ENCODE results near the gene CPLANE1. TPM values are rescaled to one million over a fixed set of nuclear protein-coding genes. Genes with fewer than 3 reads are reported as not detected.

CPLANE1 gene
- total and polyA plus RNA-seq, 9 of the 15 experiments (the other 6 are each of a cell fraction or from before 2014, with no cell fraction given), result under 0.01 to 0.27 (median 0.08) TPM; not detected in 2

GRCh38 chr5:37064442-37064841, 184.7 kb downstream of the CPLANE1 start:
- H3K4me2 ChIP-seq (ENCODE audit: insufficient read depth, low read length), result no peak overlapping the region
- POLR2A ChIA-PET, result interaction anchor here (0.7 to 0.8 kb wide), 2 partner anchors 106 to 150 kb away, joined by 3 read pairs; no protein-coding TSS in a partner anchor
- H3K9me3 ChIP-seq (replicated peaks; ENCODE audit: control insufficient read depth, insufficient read depth, low read depth, low read length), result no peaks in the 10 kb centered on the region
- WGBS (ENCODE audit: insufficient coverage, low coverage, missing lambda C conversion rate), result 93% methylated on average over 9 of the region's 9 CpGs
- FAIRE-seq (no peak), ATAC-seq (no peak), DNase-seq (ENCODE audit: extremely low read depth in 1 of 4, low spot score in 3 of 4) (no peak)
- TSS peak; percentile 22 for BruUV-seq (replicated peaks)
- no peaks in the 10 kb centered on the region for H4K20me1 ChIP-seq (replicated peaks; ENCODE audit: control insufficient read depth, insufficient read depth, low read length)
- CTCF ChIA-PET (ENCODE audit: low intra/inter-chr PET ratio), result no interaction called here
- no peak overlapping the region for H2AFZ ChIP-seq (ENCODE audit: low read depth, low read length)
- no peaks in the 10 kb centered on the region for H3K27me3 ChIP-seq (ENCODE audit: control insufficient read depth in 2 of 2, insufficient read depth in 2 of 2, low read length in 2 of 2)
- peaks cover 44% of the 10 kb centered on the region; the same call in 2 of the 3 replicates for H3K36me3 ChIP-seq (ENCODE audit: control insufficient read depth, insufficient read depth, low read length)
- no peaks in the 10 kb centered on the region for H3K9me1 ChIP-seq (ENCODE audit: control insufficient read depth, insufficient read depth, low read length)
- no peaks in the 10 kb centered on the region for H3K4me1 ChIP-seq (replicated peaks in 1 of 2; ENCODE audit: control insufficient read depth in 2 of 2, insufficient read depth in 2 of 2, low read length in 2 of 2)
- H3K9ac ChIP-seq (ENCODE audit: insufficient read depth in 1 of 2, low read depth in 2 of 2, low read length in 2 of 2), result no peak overlapping the region
- no peak overlapping the region for H3K27ac ChIP-seq (ENCODE audit: extremely low read depth, low read depth, low read length)
- in situ Hi-C loops (cut with MboI) (no loop called here), intact Hi-C loops (cut with micrococcal nuclease) (no loop called here)
- H3K4me3 ChIP-seq, result no peak overlapping the region
- H3K79me2 ChIP-seq (ENCODE audit: control insufficient read depth, insufficient read depth, low read length), result no peaks in the 10 kb centered on the region
- TF ChIP-seq TCF7L2 (IDR thresholded peaks at IDR 0.05; ENCODE audit: low read depth, low read length), result no peak
- no peak for TF ChIP-seq NFXL1 (CRISPR knock-in tag; IDR thresholded peaks at IDR 0.05)
- no peak for TF ChIP-seq AFF1 (IDR thresholded peaks at IDR 0.05; ENCODE audit: low read depth in 1 of 2, partially characterized antibody in 2 of 2)
- no peak for TF ChIP-seq ZNF444 (CRISPR knock-in tag; IDR thresholded peaks at IDR 0.05)
- no peak for TF ChIP-seq SMAD3 (CRISPR knock-in tag; conservative IDR thresholded peaks at IDR 0.05)
- no peak for TF ChIP-seq ZNF398 (CRISPR knock-in tag; IDR thresholded peaks at IDR 0.05)
- no peak for TF ChIP-seq REST (IDR thresholded peaks at IDR 0.05; ENCODE audit: borderline replicate concordance)
- TF ChIP-seq REST (CRISPR knock-in tag; IDR thresholded peaks at IDR 0.05; ENCODE audit: low read depth), result no peak
- TF ChIP-seq ESRRB (CRISPR knock-in tag; IDR thresholded peaks at IDR 0.05; ENCODE audit: borderline replicate concordance), result no peak
